HEK293 (cell line): ENCODE measurements around the gene LPP.

Source experiments
- CTCF ChIA-PET: fragments of 350-600 bp; formaldehyde crosslinking; extraction: SDS; loops from one replicate; lab custom pipeline; 2021; ENCODE audit warnings: antibody characterized with exemption; lab: Yijun Ruan, JAX
- POLR2A ChIA-PET: fragments of 300-600 bp; formaldehyde crosslinking; extraction: SDS; loops from one replicate; lab custom pipeline; 2020; ENCODE audit warnings: antibody characterized with exemption, inconsistent platforms; lab: Yijun Ruan, JAX
- H3K27ac ChIP-seq: fragments of 200-500 bp; sonication (Bioruptor generic); 2 replicates; pipeline ENCODE4 v1.5.1; 2014; ENCODE audit warnings: low read depth, low read length, control low read depth, inconsistent platforms; ENCODE audit errors: extremely low read depth
- H3K36me3 ChIP-seq, 2 experiments: fragments of 200-500 bp in 1 of 2; sonication (Bioruptor generic) in 1 of 2; 1 replicate in 1 of 2; 2 replicates in 1 of 2; pipeline ENCODE4 v1.5.1; 2014 to 2017; ENCODE audit warnings: inconsistent platforms in 2 of 2, low read length in 2 of 2; ENCODE audit not compliant: control insufficient read depth in 2 of 2, insufficient read depth in 1 of 2
- H3K4me1 ChIP-seq: fragments of 200-500 bp; sonication (Bioruptor generic); 2 replicates; pipeline ENCODE4 v1.5.1; 2014; ENCODE audit warnings: mild to moderate bottlenecking, low read length, inconsistent platforms; ENCODE audit not compliant: control insufficient read depth, insufficient read depth
- H3K4me3 ChIP-seq: 2 replicates; pipeline ENCODE4 v1.5.1; 2011; ENCODE audit warnings: low read depth, mild to moderate bottlenecking, control low read depth, low read length, moderate library complexity
- H3K9me3 ChIP-seq: fragments of 200-500 bp; sonication (Bioruptor generic); 2 replicates; pipeline ENCODE4 v1.5.1; 2014; ENCODE audit warnings: low read depth, low read length, inconsistent platforms; ENCODE audit not compliant: control insufficient read depth, insufficient read depth
- EGR2 ChIP-seq: fragments of 450-650 bp; formaldehyde crosslinking; IDR thresholded peaks from 2 replicates; pipeline ENCODE4 v1.5.1; 2016; ENCODE audit warnings: low read depth, missing biosample characterization, missing genetic modification characterization
- ELK4 ChIP-seq: IDR thresholded peaks from 2 replicates; pipeline ENCODE4 v1.6.1; 2011; ENCODE audit warnings: mild to moderate bottlenecking, low read depth, low read length, borderline replicate concordance
- GFI1B ChIP-seq: fragments of 450-650 bp; formaldehyde crosslinking; IDR thresholded peaks from 2 replicates; pipeline ENCODE4 v1.5.1; 2016; ENCODE audit warnings: missing biosample characterization, missing genetic modification characterization
- GLIS2 ChIP-seq: fragments of 450-650 bp; formaldehyde crosslinking; IDR thresholded peaks from 2 replicates; pipeline ENCODE4 v1.5.1; 2016; ENCODE audit warnings: missing biosample characterization, missing genetic modification characterization
- KLF10 ChIP-seq: fragments of 450-650 bp; IDR thresholded peaks from 2 replicates; pipeline ENCODE4 v1.5.1; 2018; ENCODE audit warnings: missing biosample characterization, mild to moderate bottlenecking, missing genetic modification characterization
- KLF17 ChIP-seq: fragments of 450-650 bp; formaldehyde crosslinking; IDR thresholded peaks from 2 replicates; pipeline ENCODE4 v1.5.1; 2016; ENCODE audit warnings: missing biosample characterization, missing genetic modification characterization
- SP3 ChIP-seq: fragments of 450-650 bp; formaldehyde crosslinking; IDR thresholded peaks from 2 replicates; pipeline ENCODE4 v1.5.1; 2016; ENCODE audit warnings: missing biosample characterization, missing genetic modification characterization
- ZFHX2 ChIP-seq: fragments of 450-650 bp; formaldehyde crosslinking; conservative IDR thresholded peaks from 2 replicates; pipeline ENCODE4 v1.5.1; 2016; ENCODE audit warnings: missing biosample characterization, missing genetic modification characterization
- ZFP3 ChIP-seq: fragments of 450-650 bp; formaldehyde crosslinking; IDR thresholded peaks from 2 replicates; pipeline ENCODE4 v1.5.1; 2016; ENCODE audit warnings: low read depth, missing biosample characterization, missing genetic modification characterization
- ZFP69B ChIP-seq: fragments of 450-650 bp; formaldehyde crosslinking; IDR thresholded peaks from 2 replicates; pipeline ENCODE4 v1.5.1; 2016; ENCODE audit warnings: missing biosample characterization, missing genetic modification characterization
- ZNF148 ChIP-seq: fragments of 450-650 bp; formaldehyde crosslinking; IDR thresholded peaks from 2 replicates; pipeline ENCODE4 v1.5.0; 2017; ENCODE audit warnings: missing biosample characterization, missing genetic modification characterization, borderline replicate concordance
- ZNF19 ChIP-seq: fragments of 450-650 bp; formaldehyde crosslinking; IDR thresholded peaks from 2 replicates; pipeline ENCODE4; 2016; ENCODE audit warnings: missing biosample characterization, missing genetic modification characterization, low read depth
- ZNF26 ChIP-seq: fragments of 450-650 bp; formaldehyde crosslinking; IDR thresholded peaks from 2 replicates; pipeline ENCODE4 v1.5.1; 2016; ENCODE audit warnings: missing biosample characterization, missing genetic modification characterization
- ZNF292 ChIP-seq: fragments of 450-650 bp; formaldehyde crosslinking; IDR thresholded peaks from 2 replicates; pipeline ENCODE4 v1.5.1; 2016; ENCODE audit warnings: low read depth, missing biosample characterization, missing genetic modification characterization, borderline replicate concordance
- ZNF302 ChIP-seq: fragments of 450-650 bp; formaldehyde crosslinking; IDR thresholded peaks from 2 replicates; pipeline ENCODE4 v1.5.1; 2016; ENCODE audit warnings: missing biosample characterization, missing genetic modification characterization, low read depth
- ZNF416 ChIP-seq: fragments of 450-650 bp; formaldehyde crosslinking; IDR thresholded peaks from 2 replicates; pipeline ENCODE4 v1.5.1; 2016; ENCODE audit warnings: missing biosample characterization, missing genetic modification characterization
- ZNF48 ChIP-seq: fragments of 450-650 bp; formaldehyde crosslinking; IDR thresholded peaks from 2 replicates; pipeline ENCODE4 v1.5.1; 2016; ENCODE audit warnings: missing biosample characterization, missing genetic modification characterization
- ZNF488 ChIP-seq: fragments of 450-650 bp; formaldehyde crosslinking; IDR thresholded peaks from 2 replicates; pipeline ENCODE4 v1.5.1; 2016; ENCODE audit warnings: missing biosample characterization, missing genetic modification characterization
- ZNF501 ChIP-seq: fragments of 450-650 bp; formaldehyde crosslinking; IDR thresholded peaks from 2 replicates; pipeline ENCODE4 v1.5.1; 2016; ENCODE audit warnings: missing biosample characterization, missing genetic modification characterization
- ZNF518A ChIP-seq: fragments of 450-650 bp; formaldehyde crosslinking; conservative IDR thresholded peaks from 2 replicates; pipeline ENCODE4 v1.5.1; 2016; ENCODE audit warnings: low read depth, missing biosample characterization, missing genetic modification characterization
- ZNF747 ChIP-seq: fragments of 450-650 bp; formaldehyde crosslinking; IDR thresholded peaks from 2 replicates; pipeline ENCODE4 v1.5.1; 2016; ENCODE audit warnings: missing biosample characterization, missing genetic modification characterization

The LPP gene

GRCh38 chr3:188842639-188843038 is 688.7 kb downstream of the LPP start (continued):
- TF ChIP-seq ELK4 (no peak), ZNF747 (tag by site-specific recombination) (no peak), ZFP69B (tag by site-specific recombination) (no peak), EGR2 (tag by site-specific recombination) (no peak), ZNF26 (no peak), KLF10 (tag by site-specific recombination) (no peak), ZNF302 (tag by site-specific recombination) (no peak), ZFP3 (tag by site-specific recombination) (no peak)

GRCh38 chr3:188844096-188844495 is 690.1 kb downstream of the LPP start:
- ChIA-PET POLR2A (no interaction called here), CTCF (interaction anchor here (0.6 to 1.1 kb wide), 3 partner anchors 13 to 1570 kb away, joined by 3 to 4 read pairs (median 3); no protein-coding TSS in a partner anchor)
- TF ChIP-seq GLIS2 (tag by site-specific recombination) (no peak), ZNF488 (tag by site-specific recombination) (no peak), SP3 (tag by site-specific recombination) (no peak), KLF17 (no peak), ZNF518A (tag by site-specific recombination) (no peak), ZNF292 (tag by site-specific recombination) (no peak), ZNF48 (tag by site-specific recombination) (no peak), GFI1B (tag by site-specific recombination) (no peak), ZNF416 (tag by site-specific recombination) (no peak), ZNF148 (no peak), ZNF19 (no peak), ZNF501 (tag by site-specific recombination) (no peak), ZFHX2 (tag by site-specific recombination) (no peak)

More at GRCh38 chr3:188844096-188844495, 690.1 kb downstream of the LPP start:
- H3K27ac ChIP-seq, result no peak overlapping the region
- H3K4me1 ChIP-seq, result no peaks in the 10 kb centered on the region
- no peak overlapping the region for H3K4me3 ChIP-seq
- no peaks in the 10 kb centered on the region for H3K36me3 ChIP-seq
- no peaks in the 10 kb centered on the region for H3K9me3 ChIP-seq
